ENCODE measurements around the gene EZH2. TPM values are rescaled to one million over a fixed set of nuclear protein-coding genes. Genes with fewer than 3 reads are reported as not detected.

Gene EZH2
- total RNA-seq, 3 donors from 2014 or later (not counting 1 experiment from before 2014, with no cell fraction given), result 33.4 to 42.7 (median 35.8) TPM

DNA sequence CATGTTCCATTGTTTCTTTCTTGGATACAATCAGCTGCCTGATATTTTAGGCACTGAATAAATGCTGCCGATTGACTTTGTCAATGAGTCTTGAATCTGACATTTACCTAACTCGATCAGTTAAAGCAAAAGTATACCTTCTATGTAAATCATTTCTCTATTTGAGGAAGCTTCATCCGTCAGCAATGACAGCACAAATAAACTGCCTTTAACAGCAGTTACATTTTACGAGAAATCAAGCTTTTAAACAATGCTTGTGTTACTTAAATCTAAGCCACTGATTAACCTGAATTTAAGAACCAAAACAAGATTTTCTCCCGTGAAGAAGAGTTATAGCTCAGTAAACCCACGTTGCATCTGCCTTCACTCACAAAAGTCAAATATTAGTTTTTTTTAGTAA, 114.1 kb downstream of the EZH2 start:
- Mint-ChIP-seq H3K27me3 (ENCODE audit: low read depth in 2 of 2) (no peaks in the 10 kb centered on the region), H3K4me1 (peaks cover 28 to 30% of the 10 kb centered on the region in 2 donors), H3K36me3 (peaks cover 9% of the 10 kb centered on the region), H3K9me3 (no peaks in the 10 kb centered on the region), H3K4me3 (no peak overlapping the region), H3K27ac (no peak overlapping the region)
- H3K9me3 ChIP-seq (ENCODE audit: control insufficient read depth, insufficient read depth, low read length), result no peaks in the 10 kb centered on the region
- ATAC-seq (no peak), DNase-seq (no peak)
- no peak overlapping the region for H3K4me3 ChIP-seq (ENCODE audit: low read length)
- H3K36me3 ChIP-seq (ENCODE audit: control insufficient read depth, insufficient read depth, low read length), result peaks cover 47% of the 10 kb centered on the region
- TF ChIP-seq, protein P1, sequence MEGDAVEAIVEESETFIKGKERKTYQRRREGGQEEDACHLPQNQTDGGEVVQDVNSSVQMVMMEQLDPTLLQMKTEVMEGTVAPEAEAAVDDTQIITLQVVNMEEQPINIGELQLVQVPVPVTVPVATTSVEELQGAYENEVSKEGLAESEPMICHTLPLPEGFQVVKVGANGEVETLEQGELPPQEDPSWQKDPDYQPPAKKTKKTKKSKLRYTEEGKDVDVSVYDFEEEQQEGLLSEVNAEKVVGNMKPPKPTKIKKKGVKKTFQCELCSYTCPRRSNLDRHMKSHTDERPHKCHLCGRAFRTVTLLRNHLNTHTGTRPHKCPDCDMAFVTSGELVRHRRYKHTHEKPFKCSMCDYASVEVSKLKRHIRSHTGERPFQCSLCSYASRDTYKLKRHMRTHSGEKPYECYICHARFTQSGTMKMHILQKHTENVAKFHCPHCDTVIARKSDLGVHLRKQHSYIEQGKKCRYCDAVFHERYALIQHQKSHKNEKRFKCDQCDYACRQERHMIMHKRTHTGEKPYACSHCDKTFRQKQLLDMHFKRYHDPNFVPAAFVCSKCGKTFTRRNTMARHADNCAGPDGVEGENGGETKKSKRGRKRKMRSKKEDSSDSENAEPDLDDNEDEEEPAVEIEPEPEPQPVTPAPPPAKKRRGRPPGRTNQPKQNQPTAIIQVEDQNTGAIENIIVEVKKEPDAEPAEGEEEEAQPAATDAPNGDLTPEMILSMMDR (IDR thresholded peaks at IDR 0.05), result no peak
- WGBS (ENCODE audit: insufficient coverage), result 91% methylated on average over 6 of the region's 6 CpGs
- peaks cover 20% of the 10 kb centered on the region for H3K4me1 ChIP-seq (ENCODE audit: control insufficient read depth, insufficient read depth, low read length)
- H3K27me3 ChIP-seq (ENCODE audit: control insufficient read depth, insufficient read depth, low read length), result no peaks in the 10 kb centered on the region
- intact Hi-C loops (cut with micrococcal nuclease), result loop anchor here (5.0 to 10.0 kb wide), 3 partner anchors 45 to 192 kb away; partner anchors contain the start of gene CUL1
- no peak overlapping the region for H3K27ac ChIP-seq (ENCODE audit: low read length)

GRCh38 chr7:148763622-148764021, 120.5 kb downstream of the EZH2 start:
- H3K27me3 Mint-ChIP-seq (ENCODE audit: low read depth in 2 of 2), result no peaks in the 10 kb centered on the region
- no peaks in the 10 kb centered on the region for H3K4me1 ChIP-seq (ENCODE audit: control insufficient read depth, insufficient read depth, low read length)
- peaks cover 0 to 4% of the 10 kb centered on the region in 2 donors for H3K4me1 Mint-ChIP-seq
- peaks cover 53% of the 10 kb centered on the region for H3K36me3 ChIP-seq (ENCODE audit: control insufficient read depth, insufficient read depth, low read length)
- peak overlapping the region; percentile 26 to 34 for H3K27ac Mint-ChIP-seq
- TF ChIP-seq, protein P1 (IDR thresholded peaks at IDR 0.05), result no peak
- no peak overlapping the region for H3K27ac ChIP-seq (ENCODE audit: low read length)
- intact Hi-C loops (cut with micrococcal nuclease), result no loop called here
- DNase-seq (no peak), ATAC-seq (no peak)
- no peak overlapping the region for H3K4me3 Mint-ChIP-seq
- peaks cover 9% of the 10 kb centered on the region for H3K36me3 Mint-ChIP-seq
- H3K4me3 ChIP-seq (ENCODE audit: low read length), result no peak overlapping the region
- H3K27me3 ChIP-seq (ENCODE audit: control insufficient read depth, insufficient read depth, low read length), result no peaks in the 10 kb centered on the region
- H3K9me3 Mint-ChIP-seq, result no peaks in the 10 kb centered on the region
- H3K9me3 ChIP-seq (ENCODE audit: control insufficient read depth, insufficient read depth, low read length), result no peaks in the 10 kb centered on the region

DNA sequence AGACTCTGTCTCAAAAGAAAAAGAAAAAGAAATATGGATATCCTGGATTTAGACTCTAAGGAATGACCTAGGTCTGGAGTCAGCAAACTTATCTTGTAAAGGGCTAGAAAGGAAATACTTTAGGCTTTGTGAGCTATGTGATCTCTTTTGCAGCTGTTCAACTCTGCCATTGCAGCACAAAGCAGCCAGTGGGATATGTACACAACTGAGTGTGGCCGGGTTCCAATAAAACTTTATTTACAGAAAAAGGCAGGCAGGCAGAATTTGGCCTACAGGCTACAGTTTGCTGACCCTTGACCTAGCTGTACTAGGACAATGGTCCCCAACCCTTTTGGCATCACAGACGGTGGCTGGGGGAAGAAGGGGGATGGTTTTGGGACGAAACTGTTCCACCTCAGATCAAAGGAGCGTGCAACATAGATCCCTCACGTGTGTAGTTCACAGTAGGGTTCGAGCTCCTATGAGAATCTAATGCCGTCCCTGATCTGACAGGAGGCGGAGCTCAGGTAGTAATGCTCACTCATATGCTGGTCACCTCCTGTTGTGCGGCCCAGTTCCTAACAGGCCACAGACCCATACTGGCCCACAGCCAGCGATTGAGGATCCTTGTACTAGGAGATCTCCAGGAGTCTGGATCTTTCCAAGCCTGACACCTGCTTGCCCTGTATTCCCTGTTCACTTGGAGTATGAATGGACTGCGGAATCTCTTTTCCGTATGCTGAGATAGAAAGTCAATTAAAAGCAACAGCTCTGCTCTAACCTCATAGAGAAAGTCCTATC, 122.4 kb downstream of the EZH2 start:
- Histone ChIP-seq H3K9me3 (ENCODE audit: control insufficient read depth, insufficient read depth, low read length) (no peaks in the 10 kb centered on the region), H3K27ac (ENCODE audit: low read length) (no peak overlapping the region), H3K4me3 (ENCODE audit: low read length) (no peak overlapping the region), H3K36me3 (ENCODE audit: control insufficient read depth, insufficient read depth, low read length) (peaks cover 52% of the 10 kb centered on the region), H3K4me1 (ENCODE audit: control insufficient read depth, insufficient read depth, low read length) (no peaks in the 10 kb centered on the region), H3K27me3 (ENCODE audit: control insufficient read depth, insufficient read depth, low read length) (no peaks in the 10 kb centered on the region)
- no peaks in the 10 kb centered on the region for H3K27me3 Mint-ChIP-seq (ENCODE audit: low read depth in 2 of 2)
- DNase-seq (no peak), ATAC-seq (no peak)
- no peak overlapping the region for H3K27ac Mint-ChIP-seq
- H3K9me3 Mint-ChIP-seq, result no peaks in the 10 kb centered on the region
- H3K36me3 Mint-ChIP-seq, result no peaks in the 10 kb centered on the region
- no peak overlapping the region for H3K4me3 Mint-ChIP-seq
- intact Hi-C loops (cut with micrococcal nuclease), result no loop called here
- 98% methylated on average over 12 of the region's 12 CpGs for WGBS (ENCODE audit: insufficient coverage)
- H3K4me1 Mint-ChIP-seq, result peaks cover 0 to 4% of the 10 kb centered on the region in 2 donors
- TF ChIP-seq, protein P1 (IDR thresholded peaks at IDR 0.05), result no peak

Other genes with a start within 250 kb of the EZH2 start
- gene CUL1, start 185.4 kb downstream of the EZH2 start, total RNA-seq, result 10 to 100 TPM; 37.4 to 45.1 (median 43.2) TPM
- gene PDIA4, start 144.2 kb upstream of the EZH2 start, total RNA-seq, result 10 to 100 TPM; 54.0 to 82.0 (median 62.7) TPM
- gene ZNF786, start 206.4 kb upstream of the EZH2 start, total RNA-seq, result 1 to 10 TPM; 3.2 to 9.1 (median 4.6) TPM
- 1 to 10 TPM; 1.2 to 1.7 (median 1.4) TPM for gene ZNF425, start 242.0 kb upstream of the EZH2 start, total RNA-seq